HFF-Myc (cell line): Measurements from ENCODE around the gene PIMREG.

ENCODE experiments used
- DNase-seq: peaks from one replicate; pipeline ENCODE4 v3.0.0-alpha.2; 2011; ENCODE audit warnings: low read depth; ENCODE audit errors: extremely low read depth
- H3K4me3 ChIP-seq: replicated peaks from 2 replicates; pipeline ENCODE4 v1.5.1; 2011; ENCODE audit warnings: low read depth, mild to moderate bottlenecking, control low read depth, low read length
- TF ChIP-seq, protein P1 (sequence below): IDR thresholded peaks from 2 replicates; pipeline ENCODE4 v1.5.1; 2012; ENCODE audit warnings: mild to moderate bottlenecking, low read depth, low read length, control low read depth; ENCODE audit errors: missing control alignments

The PIMREG gene

DNA sequence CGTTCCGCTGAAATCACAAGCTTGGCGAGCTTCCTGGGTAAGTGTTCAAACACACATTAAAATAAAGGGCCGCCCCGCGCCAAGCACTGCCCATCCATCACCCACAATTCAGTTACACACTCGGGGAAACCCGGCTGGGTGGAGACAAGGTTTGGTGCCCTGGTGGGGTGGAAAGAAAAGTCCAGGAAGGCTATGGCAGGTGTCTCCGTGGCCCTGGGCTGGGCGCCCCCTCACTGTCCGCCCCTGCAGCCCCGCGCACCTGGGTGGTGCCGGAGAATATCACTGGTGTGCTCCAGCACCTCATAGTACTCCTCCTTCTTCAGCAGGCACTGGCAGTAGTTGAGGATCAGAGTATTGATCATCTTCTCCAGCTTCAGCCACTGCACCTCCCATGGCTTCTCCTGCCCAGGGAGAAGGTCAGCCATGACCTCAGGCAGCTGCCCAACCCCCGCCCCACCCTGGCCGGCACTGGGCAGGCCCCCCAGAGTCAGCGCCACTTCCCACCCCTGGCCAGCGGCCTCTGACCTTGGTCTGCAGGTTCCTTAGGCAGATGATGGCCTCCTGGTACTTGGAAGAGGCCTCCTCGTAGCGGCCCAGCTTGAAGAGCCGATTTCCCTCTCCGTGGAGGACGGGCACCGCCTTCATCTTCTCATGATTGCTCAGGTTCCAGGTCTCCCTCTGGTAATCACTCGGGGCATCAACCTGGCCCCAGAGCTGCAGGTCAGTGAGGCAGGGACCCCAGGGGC is 17.7 kb upstream of the PIMREG start:
- TF ChIP-seq, protein P1, sequence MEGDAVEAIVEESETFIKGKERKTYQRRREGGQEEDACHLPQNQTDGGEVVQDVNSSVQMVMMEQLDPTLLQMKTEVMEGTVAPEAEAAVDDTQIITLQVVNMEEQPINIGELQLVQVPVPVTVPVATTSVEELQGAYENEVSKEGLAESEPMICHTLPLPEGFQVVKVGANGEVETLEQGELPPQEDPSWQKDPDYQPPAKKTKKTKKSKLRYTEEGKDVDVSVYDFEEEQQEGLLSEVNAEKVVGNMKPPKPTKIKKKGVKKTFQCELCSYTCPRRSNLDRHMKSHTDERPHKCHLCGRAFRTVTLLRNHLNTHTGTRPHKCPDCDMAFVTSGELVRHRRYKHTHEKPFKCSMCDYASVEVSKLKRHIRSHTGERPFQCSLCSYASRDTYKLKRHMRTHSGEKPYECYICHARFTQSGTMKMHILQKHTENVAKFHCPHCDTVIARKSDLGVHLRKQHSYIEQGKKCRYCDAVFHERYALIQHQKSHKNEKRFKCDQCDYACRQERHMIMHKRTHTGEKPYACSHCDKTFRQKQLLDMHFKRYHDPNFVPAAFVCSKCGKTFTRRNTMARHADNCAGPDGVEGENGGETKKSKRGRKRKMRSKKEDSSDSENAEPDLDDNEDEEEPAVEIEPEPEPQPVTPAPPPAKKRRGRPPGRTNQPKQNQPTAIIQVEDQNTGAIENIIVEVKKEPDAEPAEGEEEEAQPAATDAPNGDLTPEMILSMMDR = no peak
- H3K4me3 ChIP-seq = no peak overlapping the region
- no peak for DNase-seq

DNA sequence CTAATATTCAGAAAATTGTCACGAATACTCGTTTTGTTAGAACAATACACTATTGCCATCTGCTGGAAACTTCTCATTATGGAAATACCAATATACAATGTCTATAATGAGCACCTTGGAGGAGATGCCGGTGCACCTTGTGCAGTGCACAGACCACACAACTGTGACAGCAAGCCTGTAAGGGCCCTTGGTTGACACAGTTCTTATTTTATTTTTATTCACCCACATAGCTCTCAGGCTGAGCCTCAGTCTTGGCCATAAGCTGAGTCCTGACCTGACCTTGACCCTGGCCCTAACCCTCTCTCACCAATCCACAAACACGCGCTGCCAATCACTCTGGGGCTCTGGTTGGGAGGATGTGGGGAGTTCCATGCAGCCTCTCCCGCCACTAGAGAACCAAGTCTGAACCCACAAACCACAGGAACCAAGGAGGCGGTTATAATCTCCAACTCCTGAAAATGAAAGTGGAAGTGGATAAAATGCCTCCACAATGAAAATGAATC is 16.9 kb upstream of the PIMREG start:
- no peak overlapping the region for H3K4me3 ChIP-seq
- no peak for DNase-seq
- TF ChIP-seq, protein P1 = no peak

DNA sequence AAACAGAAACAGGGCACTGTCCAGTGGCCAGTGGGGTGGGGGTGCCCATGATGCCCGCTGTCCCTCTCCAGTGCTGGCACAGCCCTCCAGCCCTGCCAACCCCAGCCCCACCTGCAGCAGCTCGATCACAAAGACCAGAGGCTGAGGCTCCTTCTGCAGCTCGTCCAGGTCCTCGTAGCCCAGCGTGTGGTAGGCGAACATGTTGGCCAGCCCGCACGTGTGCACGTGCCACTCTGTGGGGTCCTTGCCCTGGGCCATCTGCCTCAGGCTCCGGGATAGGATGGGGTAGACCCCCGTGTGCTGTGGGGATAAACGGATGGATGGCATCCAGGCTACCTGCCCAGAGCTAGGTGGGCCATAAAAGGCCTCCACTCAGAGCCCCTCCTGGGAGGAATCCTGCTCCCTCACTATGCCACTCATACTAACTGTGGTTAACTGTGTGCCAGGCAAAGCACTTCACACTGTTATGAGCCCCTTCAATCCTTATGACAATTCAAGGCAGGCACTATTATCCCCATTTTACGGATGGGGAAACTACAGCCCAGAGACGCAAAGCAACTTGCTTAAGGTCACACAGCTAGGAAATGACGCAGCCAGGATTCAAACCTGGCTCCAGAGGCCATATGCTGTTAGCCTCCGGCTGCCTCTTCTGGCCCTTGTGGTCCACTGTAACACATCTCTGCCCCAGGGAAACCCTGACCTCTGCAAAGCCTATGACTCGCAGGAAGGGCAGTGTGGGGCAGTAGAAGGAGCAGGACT is 15.9 kb upstream of the PIMREG start:
- no peak overlapping the region for H3K4me3 ChIP-seq
- DNase-seq = no peak
- TF ChIP-seq, protein P1 = no peak

DNA sequence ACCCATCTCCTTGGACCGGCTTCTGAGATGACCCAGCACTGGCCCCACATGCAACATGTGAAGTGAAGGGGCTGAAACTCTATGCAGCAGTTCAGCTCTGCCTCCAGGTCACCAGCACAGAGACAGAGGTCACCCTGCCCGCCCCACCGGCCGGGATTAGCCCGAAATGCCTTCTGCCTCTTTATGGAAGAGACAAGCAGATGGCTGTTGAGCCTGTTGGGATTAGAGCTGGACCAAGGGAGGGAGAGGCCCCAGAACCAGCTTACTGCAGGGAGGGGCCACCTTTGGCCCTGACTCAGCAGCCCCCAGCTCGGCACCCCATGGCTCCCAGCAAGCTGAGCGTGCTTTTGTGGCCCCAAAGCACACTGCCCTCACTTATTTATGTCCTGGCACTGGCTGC is 15.0 kb upstream of the PIMREG start:
- TF ChIP-seq, protein P1 = no peak
- H3K4me3 ChIP-seq = no peak overlapping the region
- no peak for DNase-seq

DNA sequence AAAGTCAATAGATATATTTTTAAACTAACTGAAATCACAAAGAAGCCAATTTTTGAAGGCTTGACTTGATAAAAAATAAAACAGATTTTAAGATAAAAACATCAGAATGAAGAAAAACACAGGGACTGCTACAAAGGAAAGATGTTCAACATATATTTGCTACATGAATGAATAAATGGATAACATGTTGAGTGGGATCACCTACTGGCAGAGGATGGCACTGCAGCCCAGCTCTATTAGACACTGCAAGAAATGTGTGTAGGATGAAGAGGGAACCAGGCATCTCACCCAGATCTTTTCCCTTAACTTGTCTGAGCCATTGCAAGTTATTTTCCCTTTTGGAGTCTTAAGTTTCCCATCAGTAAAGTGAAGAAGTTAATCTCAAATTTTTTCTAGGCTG is 13.5 kb upstream of the PIMREG start:
- DNase-seq = no peak
- no peak overlapping the region for H3K4me3 ChIP-seq
- TF ChIP-seq, protein P1 = peak; percentile 40

DNA sequence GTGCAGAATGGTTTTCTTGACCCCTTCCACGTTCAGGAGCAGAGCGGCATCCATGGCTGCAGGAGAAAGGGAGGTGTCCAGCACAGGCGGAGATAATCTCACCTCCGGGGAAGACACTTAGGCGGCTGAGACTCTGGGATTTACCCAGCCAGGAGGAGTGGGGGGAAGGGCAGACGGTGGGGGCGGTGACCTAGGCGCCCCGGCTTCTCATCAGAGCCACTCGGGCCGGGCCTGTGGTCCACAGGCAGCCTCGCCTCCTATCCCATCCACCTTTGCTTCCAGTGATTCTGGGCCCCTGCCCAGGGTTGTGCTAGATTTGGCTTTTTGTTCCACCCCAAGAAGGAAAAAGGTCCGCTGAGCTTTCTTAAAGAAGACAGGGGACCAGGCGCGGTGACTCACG is 9.2 kb upstream of the PIMREG start, which contains the start of gene AIPL1:
TSS of gene AIPL1 (minus strand) at position 71 of the 400 bp plus-strand sequence. CDS start at position 54, 17 bp downstream.
- TF ChIP-seq, protein P1 = no peak
- H3K4me3 ChIP-seq = no peak within 1 kb of the TSS
- no peak for DNase-seq
